ENCODE data around the gene DNAH6. TPM values are rescaled to one million over a fixed set of nuclear protein-coding genes. Genes with fewer than 3 reads are reported as not detected.

DNAH6 gene
- total RNA-seq, 6 experiments from 2014 or later: 0.66 to 2.3 (median 1.3) TPM

DNA sequence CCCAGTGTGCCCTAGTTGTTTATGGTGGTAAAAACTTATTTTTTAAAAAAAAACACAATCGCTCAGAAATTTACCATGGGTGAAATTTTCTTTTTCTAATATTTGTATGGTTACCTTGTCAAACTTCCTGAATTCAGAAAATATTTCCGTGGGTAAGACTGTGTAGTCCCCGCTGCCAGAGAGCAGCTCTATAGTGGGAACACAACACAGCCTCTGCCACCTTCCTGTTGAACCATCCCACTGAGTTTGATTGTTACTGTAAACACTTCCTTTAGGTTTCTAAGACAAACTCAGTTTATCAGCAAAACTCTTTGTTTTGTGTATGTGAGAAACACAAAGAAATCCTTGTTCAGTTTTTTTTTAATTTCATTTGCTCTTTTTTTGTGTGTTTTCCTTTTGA, 17.9 kb downstream of the DNAH6 start:
- WGBS (ENCODE audit: insufficient coverage, low coverage, low lambda C conversion rate, missing lambda C conversion rate): 42% methylated on average over 3 of the region's 3 CpGs
- H3K4me3 ChIP-seq: no peak overlapping the region
- no peak overlapping the region for H3K27ac ChIP-seq
- no peaks in the 10 kb centered on the region for H3K4me1 ChIP-seq
- TF ChIP-seq POLR2A (IDR thresholded peaks at IDR 0.05): no peak
- TF ChIP-seq, protein P1, sequence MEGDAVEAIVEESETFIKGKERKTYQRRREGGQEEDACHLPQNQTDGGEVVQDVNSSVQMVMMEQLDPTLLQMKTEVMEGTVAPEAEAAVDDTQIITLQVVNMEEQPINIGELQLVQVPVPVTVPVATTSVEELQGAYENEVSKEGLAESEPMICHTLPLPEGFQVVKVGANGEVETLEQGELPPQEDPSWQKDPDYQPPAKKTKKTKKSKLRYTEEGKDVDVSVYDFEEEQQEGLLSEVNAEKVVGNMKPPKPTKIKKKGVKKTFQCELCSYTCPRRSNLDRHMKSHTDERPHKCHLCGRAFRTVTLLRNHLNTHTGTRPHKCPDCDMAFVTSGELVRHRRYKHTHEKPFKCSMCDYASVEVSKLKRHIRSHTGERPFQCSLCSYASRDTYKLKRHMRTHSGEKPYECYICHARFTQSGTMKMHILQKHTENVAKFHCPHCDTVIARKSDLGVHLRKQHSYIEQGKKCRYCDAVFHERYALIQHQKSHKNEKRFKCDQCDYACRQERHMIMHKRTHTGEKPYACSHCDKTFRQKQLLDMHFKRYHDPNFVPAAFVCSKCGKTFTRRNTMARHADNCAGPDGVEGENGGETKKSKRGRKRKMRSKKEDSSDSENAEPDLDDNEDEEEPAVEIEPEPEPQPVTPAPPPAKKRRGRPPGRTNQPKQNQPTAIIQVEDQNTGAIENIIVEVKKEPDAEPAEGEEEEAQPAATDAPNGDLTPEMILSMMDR (IDR thresholded peaks at IDR 0.05): no peak
- no peaks in the 10 kb centered on the region for H3K27me3 ChIP-seq
- ATAC-seq (peak in 1 of 4 donors; percentile 38), DNase-seq (no peak)
- H3K36me3 ChIP-seq: no peaks in the 10 kb centered on the region
- intact Hi-C loops (cut with DNase I): no loop called here
- no peaks in the 10 kb centered on the region for H3K9me3 ChIP-seq

- Histone ChIP-seq H3K27me3 (no peaks in the 10 kb centered on the region), H3K27ac (no peak overlapping the region), H3K9me3 (no peaks in the 10 kb centered on the region), H3K4me3 (no peak overlapping the region), H3K36me3 (no peaks in the 10 kb centered on the region), H3K4me1 (no peaks in the 10 kb centered on the region)
- WGBS (ENCODE audit: insufficient coverage, low coverage, low lambda C conversion rate, missing lambda C conversion rate): 88% methylated on average over 1 of the region's 1 CpG
- intact Hi-C loops (cut with DNase I): no loop called here
- DNase-seq (no peak), ATAC-seq (no peak)
- TF ChIP-seq POLR2A (IDR thresholded peaks at IDR 0.05): no peak
- TF ChIP-seq, protein P1 (IDR thresholded peaks at IDR 0.05): no peak
These were observed 21.0 kb downstream of the DNAH6 start for GRCh38 chr2:84537251-84537650.

GRCh38 chr2:84539729-84540128, 23.4 kb downstream of the DNAH6 start:
- no peak overlapping the region for H3K4me3 ChIP-seq
- no peaks in the 10 kb centered on the region for H3K36me3 ChIP-seq
- H3K4me1 ChIP-seq: no peaks in the 10 kb centered on the region
- no peak for TF ChIP-seq POLR2A (IDR thresholded peaks at IDR 0.05)
- TF ChIP-seq, protein P1 (IDR thresholded peaks at IDR 0.05): no peak
- no peaks in the 10 kb centered on the region for H3K9me3 ChIP-seq
- DNase-seq (no peak), ATAC-seq (no peak)
- no peak overlapping the region for H3K27ac ChIP-seq
- intact Hi-C loops (cut with DNase I): no loop called here
- H3K27me3 ChIP-seq: no peaks in the 10 kb centered on the region

GRCh38 chr2:84545005-84545404, 28.7 kb downstream of the DNAH6 start:
- TF ChIP-seq, protein P1 (IDR thresholded peaks at IDR 0.05): no peak
- TF ChIP-seq POLR2A (IDR thresholded peaks at IDR 0.05): no peak
- Histone ChIP-seq H3K36me3 (no peaks in the 10 kb centered on the region), H3K4me1 (no peaks in the 10 kb centered on the region), H3K9me3 (no peaks in the 10 kb centered on the region), H3K27ac (no peak overlapping the region), H3K27me3 (no peaks in the 10 kb centered on the region), H3K4me3 (no peak overlapping the region)
- no peak for DNase-seq
- no peak for ATAC-seq
- intact Hi-C loops (cut with DNase I): no loop called here

- intact Hi-C loops (cut with DNase I): no loop called here
These were observed 30.3 kb downstream of the DNAH6 start for GRCh38 chr2:84546551-84546950.

More at GRCh38 chr2:84546551-84546950, 30.3 kb downstream of the DNAH6 start:
- TF ChIP-seq POLR2A (IDR thresholded peaks at IDR 0.05): no peak
- TF ChIP-seq, protein P1 (IDR thresholded peaks at IDR 0.05): no peak
- Histone ChIP-seq H3K9me3 (no peaks in the 10 kb centered on the region), H3K4me3 (no peak overlapping the region), H3K4me1 (no peaks in the 10 kb centered on the region), H3K27me3 (no peaks in the 10 kb centered on the region), H3K27ac (no peak overlapping the region), H3K36me3 (no peaks in the 10 kb centered on the region)
- DNase-seq: no peak
- ATAC-seq: no peak
- 79% methylated on average over 2 of the region's 2 CpGs for WGBS (ENCODE audit: insufficient coverage, low coverage, low lambda C conversion rate, missing lambda C conversion rate)

All from right lobe of liver (tissue), 6 donors.